DND-41 (cell line): ENCODE data around the gene HDLBP.

ENCODE experiments used
- CTCF ChIP-seq: IDR thresholded peaks from 2 replicates; pipeline ENCODE4 v1.5.1; 2012; ENCODE audit warnings: borderline replicate concordance, low read length, moderate library complexity, mild to moderate bottlenecking; ENCODE audit not compliant: poor library complexity, severe bottlenecking; ENCODE audit errors: extremely low read depth
- EZH2 ChIP-seq: IDR thresholded peaks from 3 replicates; pipeline ENCODE4 v1.6.1; 2012; ENCODE audit warnings: borderline replicate concordance, low read depth, mild to moderate bottlenecking, moderate library complexity, low read length, inconsistent platforms; ENCODE audit not compliant: severe bottlenecking

GRCh38 chr2:241193271-241193670 is 122.2 kb downstream of the HDLBP start:
- no peak for TF ChIP-seq CTCF
- TF ChIP-seq EZH2: no peak
